ENCODE results near the gene TP53BP1. TPM values are rescaled to one million over a fixed set of nuclear protein-coding genes. Genes with fewer than 3 reads are reported as not detected.
A peak's percentile ranks its signal among the peaks of the same experiment; 100 is the strongest.

Gene TP53BP1
- total and polyA plus RNA-seq, 2 of the 13 experiments (the other 11 are each of a cell fraction or from before 2014, with no cell fraction given) = 17.1 to 17.4 TPM

- TF ChIP-seq ZNF770 (CRISPR knock-in tag; IDR thresholded peaks at IDR 0.05) = peak; percentile 62; the same call in 1 of the 2 replicates
- TF ChIP-seq ZNF142 (CRISPR knock-in tag; IDR thresholded peaks at IDR 0.05) = no peak; the same call in 1 of the 2 replicates
- no peak for TF ChIP-seq ZNF512 (CRISPR knock-in tag; IDR thresholded peaks at IDR 0.05)
- no peak for TF ChIP-seq ZNF557 (CRISPR knock-in tag; IDR thresholded peaks at IDR 0.05)
- TF ChIP-seq SAFB2 (CRISPR knock-in tag; IDR thresholded peaks at IDR 0.05; ENCODE audit: borderline replicate concordance, low read depth) = no peak
- TF ChIP-seq ZMAT3 (CRISPR knock-in tag; conservative IDR thresholded peaks at IDR 0.05) = peak; percentile 76; the same call in 1 of the 2 replicates
- TF ChIP-seq HNRNPUL1 (IDR thresholded peaks at IDR 0.05; ENCODE audit: low read depth, low read length) = no peak
- no peak for TF ChIP-seq ZNF34 (CRISPR knock-in tag; IDR thresholded peaks at IDR 0.05; ENCODE audit: borderline replicate concordance)
- peak; percentile 81 for TF ChIP-seq MNT (IDR thresholded peaks at IDR 0.05)
- peak; percentile 88 for TF ChIP-seq RBFOX2 (IDR thresholded peaks at IDR 0.05; ENCODE audit: low read depth, low read length)
- peak; percentile 90 for TF ChIP-seq FOXC1 (CRISPR knock-in tag; IDR thresholded peaks at IDR 0.05; ENCODE audit: borderline replicate concordance)
These were observed 121.7 kb downstream of the TP53BP1 start, which contains the start of the genes TUBGCP4 and ZSCAN29 (continued) for GRCh38 chr15:43370975-43371974.

Data from HepG2 (cell line).